Measurements from ENCODE around the gene PGLYRP1. TPM values are rescaled to one million over a fixed set of nuclear protein-coding genes. Genes with fewer than 3 reads are reported as not detected.

Gene PGLYRP1
- total RNA-seq, 5 donors from 2014 or later (not counting 1 experiment from before 2014, with no cell fraction given) = not detected

- no peak overlapping the region for H3K27ac ChIP-seq (ENCODE audit: low read length)
- H3K4me1 ChIP-seq (ENCODE audit: control insufficient read depth in 1 of 2, extremely low read depth in 1 of 2, insufficient read depth in 2 of 2, low read length in 2 of 2) = peaks cover 2 to 4% of the 10 kb centered on the region in 2 experiments
- H3K4me1 Mint-ChIP-seq = peaks cover 0 to 2% (median 0%) of the 10 kb centered on the region in 3 donors
- H3K36me3 Mint-ChIP-seq = no peaks in the 10 kb centered on the region
- WGBS (ENCODE audit: insufficient coverage) = 87% methylated on average over 10 of the region's 12 CpGs
- no peak overlapping the region for H3K27ac Mint-ChIP-seq
- H3K4me3 ChIP-seq (ENCODE audit: control insufficient read depth in 1 of 2, extremely low read depth in 1 of 2, low read length in 1 of 2) = no peak overlapping the region
- H3K27me3 Mint-ChIP-seq = peaks cover 18 to 22% of the 10 kb centered on the region in 2 donors
- ChIA-PET CTCF (no interaction called here), POLR2A (no interaction called here)
- no peak overlapping the region for H3K4me3 Mint-ChIP-seq
- peaks cover 0 to 6% of the 10 kb centered on the region in 2 experiments for H3K27me3 ChIP-seq (replicated peaks in 1 of 2; ENCODE audit: control insufficient read depth in 2 of 2, extremely low read depth in 1 of 2, insufficient read depth in 2 of 2, low read length in 1 of 2)
- ATAC-seq (replicated peaks in 1 of 4) (no peak), DNase-seq (no peak)
- no peaks in the 10 kb centered on the region for H3K9me3 ChIP-seq
- no peaks in the 10 kb centered on the region for H3K9me3 Mint-ChIP-seq
- no peaks in the 10 kb centered on the region for H3K36me3 ChIP-seq (ENCODE audit: control insufficient read depth in 2 of 2, extremely low read depth in 1 of 2, insufficient read depth in 1 of 2, low read length in 1 of 2)
These were observed 32.6 kb downstream of the PGLYRP1 start for GRCh38 chr19:45990113-45990728.

- CTCF ChIA-PET = no interaction called here
These were observed 37.5 kb downstream of the PGLYRP1 start for GRCh38 chr19:45985321-45985720.

GRCh38 chr19:45981350-45981749 is 41.5 kb downstream of the PGLYRP1 start:
- ATAC-seq (replicated peaks in 1 of 4) = no peak
- H3K27ac ChIP-seq (ENCODE audit: low read length) = no peak overlapping the region
- H3K4me3 ChIP-seq (ENCODE audit: control insufficient read depth in 1 of 2, extremely low read depth in 1 of 2, low read length in 1 of 2) = no peak overlapping the region
- no peak overlapping the region for H3K4me3 Mint-ChIP-seq
- 59% methylated on average over 2 of the region's 2 CpGs for WGBS (ENCODE audit: insufficient coverage)
- CTCF ChIA-PET = no interaction called here
- DNase-seq = no peak
- peaks cover 0 to 4% (median 0%) of the 10 kb centered on the region in 3 donors for H3K9me3 Mint-ChIP-seq
- no peaks in the 10 kb centered on the region for H3K9me3 ChIP-seq
- H3K36me3 Mint-ChIP-seq = no peaks in the 10 kb centered on the region
- no peaks in the 10 kb centered on the region for H3K36me3 ChIP-seq (ENCODE audit: control insufficient read depth in 2 of 2, extremely low read depth in 1 of 2, insufficient read depth in 1 of 2, low read length in 1 of 2)
- H3K4me1 Mint-ChIP-seq = no peaks in the 10 kb centered on the region
- H3K4me1 ChIP-seq (ENCODE audit: control insufficient read depth in 1 of 2, extremely low read depth in 1 of 2, insufficient read depth in 2 of 2, low read length in 2 of 2) = no peaks in the 10 kb centered on the region
- H3K27me3 Mint-ChIP-seq = peaks cover 42 to 47% of the 10 kb centered on the region in 2 donors
- POLR2A ChIA-PET = no interaction called here
- peaks cover 7 to 31% of the 10 kb centered on the region in 2 experiments for H3K27me3 ChIP-seq (replicated peaks in 1 of 2; ENCODE audit: control insufficient read depth in 2 of 2, extremely low read depth in 1 of 2, insufficient read depth in 2 of 2, low read length in 1 of 2)
- H3K27ac Mint-ChIP-seq = peak overlapping the region in 1 of 2 donors; percentile 8

More at GRCh38 chr19:45985321-45985720, 37.5 kb downstream of the PGLYRP1 start:
- Mint-ChIP-seq H3K36me3 (no peaks in the 10 kb centered on the region), H3K27me3 (peaks cover 36 to 37% of the 10 kb centered on the region in 2 donors), H3K9me3 (peaks cover 0 to 4% (median 0%) of the 10 kb centered on the region in 3 donors), H3K4me3 (no peak overlapping the region), H3K4me1 (no peaks in the 10 kb centered on the region), H3K27ac (no peak overlapping the region)
- Histone ChIP-seq H3K27ac (ENCODE audit: low read length) (no peak overlapping the region), H3K36me3 (ENCODE audit: control insufficient read depth in 2 of 2, extremely low read depth in 1 of 2, insufficient read depth in 1 of 2, low read length in 1 of 2) (no peaks in the 10 kb centered on the region), H3K4me3 (ENCODE audit: control insufficient read depth in 1 of 2, extremely low read depth in 1 of 2, low read length in 1 of 2) (no peak overlapping the region), H3K27me3 (replicated peaks in 1 of 2; ENCODE audit: control insufficient read depth in 2 of 2, extremely low read depth in 1 of 2, insufficient read depth in 2 of 2, low read length in 1 of 2) (peaks cover 2 to 18% of the 10 kb centered on the region in 2 experiments), H3K4me1 (ENCODE audit: control insufficient read depth in 1 of 2, extremely low read depth in 1 of 2, insufficient read depth in 2 of 2, low read length in 2 of 2) (no peaks in the 10 kb centered on the region), H3K9me3 (no peaks in the 10 kb centered on the region)
- ATAC-seq (replicated peaks in 1 of 4) = no peak
- no peak for DNase-seq
- WGBS (ENCODE audit: insufficient coverage) = 50% methylated on average over 2 of the region's 7 CpGs
- POLR2A ChIA-PET = no interaction called here

- Mint-ChIP-seq H3K36me3 (no peaks in the 10 kb centered on the region), H3K27me3 (peaks cover 52 to 55% of the 10 kb centered on the region in 2 donors), H3K4me3 (no peak overlapping the region), H3K27ac (no peak overlapping the region), H3K9me3 (no peaks in the 10 kb centered on the region), H3K4me1 (peaks cover 0 to 4% (median 2%) of the 10 kb centered on the region in 3 donors)
- CTCF ChIA-PET = no interaction called here
- Histone ChIP-seq H3K4me3 (ENCODE audit: control insufficient read depth in 1 of 2, extremely low read depth in 1 of 2, low read length in 1 of 2) (no peak overlapping the region), H3K27ac (ENCODE audit: low read length) (no peak overlapping the region), H3K9me3 (no peaks in the 10 kb centered on the region), H3K36me3 (ENCODE audit: control insufficient read depth in 2 of 2, extremely low read depth in 1 of 2, insufficient read depth in 1 of 2, low read length in 1 of 2) (no peaks in the 10 kb centered on the region), H3K27me3 (replicated peaks in 1 of 2; ENCODE audit: control insufficient read depth in 2 of 2, extremely low read depth in 1 of 2, insufficient read depth in 2 of 2, low read length in 1 of 2) (peaks cover 15 to 57% of the 10 kb centered on the region in 2 experiments), H3K4me1 (ENCODE audit: control insufficient read depth in 1 of 2, extremely low read depth in 1 of 2, insufficient read depth in 2 of 2, low read length in 2 of 2) (peaks cover 0 to 7% of the 10 kb centered on the region in 2 experiments)
- POLR2A ChIA-PET = no interaction called here
- no peak for DNase-seq
- no peak for ATAC-seq (replicated peaks in 1 of 4)
- 92% methylated on average over 4 of the region's 7 CpGs for WGBS (ENCODE audit: insufficient coverage)
These were observed 44.7 kb downstream of the PGLYRP1 start for GRCh38 chr19:45978156-45978555.

GRCh38 chr19:45976178-45976577 is 46.7 kb downstream of the PGLYRP1 start:
- H3K36me3 ChIP-seq (ENCODE audit: control insufficient read depth in 2 of 2, extremely low read depth in 1 of 2, insufficient read depth in 1 of 2, low read length in 1 of 2) = no peaks in the 10 kb centered on the region
- peaks cover 55 to 64% of the 10 kb centered on the region in 2 donors for H3K27me3 Mint-ChIP-seq
- peaks cover 17 to 18% (median 18%) of the 10 kb centered on the region in 3 donors for H3K4me1 Mint-ChIP-seq
- H3K9me3 Mint-ChIP-seq = no peaks in the 10 kb centered on the region
- WGBS (ENCODE audit: insufficient coverage) = 50% methylated on average over 14 of the region's 14 CpGs
- no peak overlapping the region for H3K4me3 ChIP-seq (ENCODE audit: control insufficient read depth in 1 of 2, extremely low read depth in 1 of 2, low read length in 1 of 2)
- H3K4me1 ChIP-seq (ENCODE audit: control insufficient read depth in 1 of 2, extremely low read depth in 1 of 2, insufficient read depth in 2 of 2, low read length in 2 of 2) = peaks cover 2 to 27% of the 10 kb centered on the region in 2 experiments
- ATAC-seq (replicated peaks in 1 of 4) (no peak), DNase-seq (no peak)
- no peak overlapping the region for H3K27ac ChIP-seq (ENCODE audit: low read length)
- H3K36me3 Mint-ChIP-seq = no peaks in the 10 kb centered on the region
- ChIA-PET CTCF (no interaction called here), POLR2A (no interaction called here)
- H3K27me3 ChIP-seq (replicated peaks in 1 of 2; ENCODE audit: control insufficient read depth in 2 of 2, extremely low read depth in 1 of 2, insufficient read depth in 2 of 2, low read length in 1 of 2) = peaks cover 23 to 70% of the 10 kb centered on the region in 2 experiments
- no peak overlapping the region for H3K27ac Mint-ChIP-seq
- no peak overlapping the region for H3K4me3 Mint-ChIP-seq
- H3K9me3 ChIP-seq = no peaks in the 10 kb centered on the region

GRCh38 chr19:45975306-45976070 is 47.4 kb downstream of the PGLYRP1 start:
- ChIA-PET POLR2A (no interaction called here), CTCF (interaction anchor here in 1 of 2 donors (0.6 kb wide), 1 partner anchor 486 kb away, joined by 9 read pairs; no protein-coding TSS in a partner anchor)
- H3K4me3 Mint-ChIP-seq = no peak overlapping the region
- Histone ChIP-seq H3K9me3 (no peaks in the 10 kb centered on the region), H3K4me3 (ENCODE audit: control insufficient read depth in 1 of 2, extremely low read depth in 1 of 2, low read length in 1 of 2) (no peak overlapping the region), H3K27ac (ENCODE audit: low read length) (no peak overlapping the region), H3K27me3 (replicated peaks in 1 of 2; ENCODE audit: control insufficient read depth in 2 of 2, extremely low read depth in 1 of 2, insufficient read depth in 2 of 2, low read length in 1 of 2) (peaks cover 23 to 76% of the 10 kb centered on the region in 2 experiments), H3K36me3 (ENCODE audit: control insufficient read depth in 2 of 2, extremely low read depth in 1 of 2, insufficient read depth in 1 of 2, low read length in 1 of 2) (no peaks in the 10 kb centered on the region), H3K4me1 (ENCODE audit: control insufficient read depth in 1 of 2, extremely low read depth in 1 of 2, insufficient read depth in 2 of 2, low read length in 2 of 2) (peaks cover 2 to 28% of the 10 kb centered on the region in 2 experiments)
- no peak for ATAC-seq (replicated peaks in 1 of 4)
- no peak overlapping the region for H3K27ac Mint-ChIP-seq
- H3K4me1 Mint-ChIP-seq = peaks cover 20 to 21% (median 21%) of the 10 kb centered on the region in 3 donors
- WGBS (ENCODE audit: insufficient coverage) = 71% methylated on average over 5 of the region's 11 CpGs
- no peak for DNase-seq
- peaks cover 60 to 66% of the 10 kb centered on the region in 2 donors for H3K27me3 Mint-ChIP-seq
- H3K9me3 Mint-ChIP-seq = no peaks in the 10 kb centered on the region
- no peaks in the 10 kb centered on the region for H3K36me3 Mint-ChIP-seq

Data from T-cell (primary cell).